Measurements from ENCODE around the gene CTSL. TPM values are rescaled to one million over a fixed set of nuclear protein-coding genes. Genes with fewer than 3 reads are reported as not detected.
A peak's percentile ranks its signal among the peaks of the same experiment; 100 is the strongest.

The CTSL gene
- 229 and 247 TPM in 2 replicates for total RNA-seq (2014; rRNA removed; shearing (Covaris generic))

DNA sequence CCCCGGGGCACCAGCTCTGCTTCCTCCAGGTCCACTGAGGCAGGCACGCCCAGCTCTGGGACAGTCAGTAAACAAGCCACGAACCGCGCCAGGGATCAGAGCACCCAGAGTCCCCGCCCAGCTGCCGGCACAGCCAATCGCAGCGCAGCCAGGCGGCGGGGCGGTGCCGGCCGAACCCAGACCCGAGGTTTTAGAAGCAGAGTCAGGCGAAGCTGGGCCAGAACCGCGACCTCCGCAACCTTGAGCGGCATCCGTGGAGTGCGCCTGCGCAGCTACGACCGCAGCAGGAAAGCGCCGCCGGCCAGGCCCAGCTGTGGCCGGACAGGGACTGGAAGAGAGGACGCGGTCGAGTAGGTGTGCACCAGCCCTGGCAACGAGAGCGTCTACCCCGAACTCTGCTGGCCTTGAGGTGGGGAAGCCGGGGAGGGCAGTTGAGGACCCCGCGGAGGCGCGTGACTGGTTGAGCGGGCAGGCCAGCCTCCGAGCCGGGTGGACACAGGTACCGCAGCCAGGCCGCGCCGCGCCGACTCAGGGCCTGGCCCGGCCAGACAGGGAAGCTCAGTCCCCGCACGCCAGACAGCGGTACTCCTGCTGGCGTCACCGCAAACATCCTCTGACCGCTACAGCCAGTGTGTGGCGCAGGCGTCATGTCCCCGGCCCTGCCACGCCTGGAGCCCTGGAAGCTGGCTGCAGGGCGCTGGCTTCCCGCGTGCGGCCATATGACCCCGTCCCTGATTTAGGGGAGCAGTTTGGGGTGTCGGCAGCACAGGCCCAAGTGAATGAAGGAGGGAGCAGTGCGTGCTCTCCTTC is at the start of gene CTSL:
Gene CTSL, plus strand, starts transcription at position 220 of the 810 bp plus-strand sequence. CDS start 1,485 bp downstream, outside the sequence.
- peak; percentile 60 for DNase-seq (ENCODE audit: low spot score)

GRCh38 chr9:87676976-87677775 is 48.7 kb upstream of the CTSL start:
- DNase-seq (ENCODE audit: low spot score), result no peak

- no peak for DNase-seq (ENCODE audit: low spot score)
Measured at GRCh38 chr9:87677776-87678587, 47.9 kb upstream of the CTSL start.

DNA sequence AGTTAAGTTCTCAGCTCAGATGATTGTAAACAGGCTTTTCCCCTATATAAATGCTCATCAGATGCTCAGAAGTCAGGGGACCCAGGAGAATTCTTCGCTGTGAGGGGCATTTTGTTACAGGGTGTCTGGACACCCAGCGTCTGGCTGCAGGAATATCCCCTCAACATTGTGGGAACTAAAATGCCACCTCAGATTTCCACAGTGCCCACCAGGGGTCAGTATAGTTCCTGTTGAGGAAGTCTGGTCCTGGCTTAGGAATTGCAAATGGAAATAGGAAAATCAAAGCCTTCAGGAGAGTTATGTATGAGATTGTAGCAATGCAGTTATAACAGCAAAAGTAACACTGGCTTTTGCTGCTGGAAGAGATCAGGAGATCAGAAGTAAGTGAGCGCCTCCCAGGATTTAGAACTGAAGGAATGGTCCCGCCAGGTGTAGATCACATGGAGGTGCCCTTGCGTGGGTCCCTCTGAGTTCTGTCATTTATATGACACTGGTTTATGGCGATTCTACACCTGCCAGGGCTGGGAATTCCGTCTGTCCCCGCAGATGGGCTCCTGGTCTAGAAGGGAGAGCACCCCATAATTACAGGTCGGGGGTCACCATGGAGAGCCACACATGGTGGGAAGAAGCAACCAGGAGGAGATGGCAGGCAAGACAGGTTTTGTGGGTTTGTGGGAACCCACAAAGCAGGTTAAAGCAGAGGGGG is 47.1 kb upstream of the CTSL start:
- peak; percentile 65 for DNase-seq (ENCODE audit: low spot score)

DNA sequence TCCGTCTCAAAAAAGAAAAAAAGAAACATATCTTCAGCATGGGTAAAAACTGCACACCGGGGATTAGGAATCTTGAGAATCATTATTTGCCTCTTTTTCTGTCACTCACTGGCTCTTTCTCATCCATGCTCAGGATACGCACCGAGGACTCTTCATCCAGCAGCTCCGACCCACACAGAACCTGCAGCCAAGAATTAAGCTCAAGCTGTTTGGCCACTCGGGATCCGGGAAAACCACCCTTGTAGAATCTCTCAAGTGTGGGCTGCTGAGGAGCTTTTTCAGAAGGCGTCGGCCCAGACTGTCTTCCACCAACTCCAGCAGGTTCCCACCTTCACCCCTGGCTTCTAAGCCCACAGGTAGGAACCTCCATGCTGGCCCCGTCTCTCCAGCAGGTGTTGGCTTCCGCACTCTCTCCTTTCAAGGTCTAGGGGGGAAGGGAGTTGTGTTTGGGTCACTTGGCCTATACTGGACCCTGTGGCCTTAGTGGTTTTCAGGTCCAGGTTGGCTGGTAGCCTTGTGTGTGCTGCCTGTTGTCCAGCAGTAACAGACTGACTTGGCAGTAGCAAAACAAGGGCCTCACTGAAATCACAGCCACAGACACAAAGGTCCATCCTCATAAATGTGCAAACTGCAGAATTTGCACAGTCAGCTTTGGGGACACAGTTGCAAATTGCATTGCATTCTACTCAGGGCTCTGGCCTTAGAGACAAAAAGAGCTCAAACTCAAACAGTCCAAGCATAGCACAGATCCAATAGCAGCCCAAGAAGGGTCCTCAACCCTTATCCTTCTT is 44.5 kb upstream of the CTSL start:
- no peak for DNase-seq (ENCODE audit: low spot score)

- no peak for DNase-seq (ENCODE audit: low spot score)
Measured at GRCh38 chr9:87682085-87682484, 43.8 kb upstream of the CTSL start.

- no peak for DNase-seq (ENCODE audit: low spot score)
Measured at GRCh38 chr9:87682618-87683017, 43.3 kb upstream of the CTSL start.

DNA sequence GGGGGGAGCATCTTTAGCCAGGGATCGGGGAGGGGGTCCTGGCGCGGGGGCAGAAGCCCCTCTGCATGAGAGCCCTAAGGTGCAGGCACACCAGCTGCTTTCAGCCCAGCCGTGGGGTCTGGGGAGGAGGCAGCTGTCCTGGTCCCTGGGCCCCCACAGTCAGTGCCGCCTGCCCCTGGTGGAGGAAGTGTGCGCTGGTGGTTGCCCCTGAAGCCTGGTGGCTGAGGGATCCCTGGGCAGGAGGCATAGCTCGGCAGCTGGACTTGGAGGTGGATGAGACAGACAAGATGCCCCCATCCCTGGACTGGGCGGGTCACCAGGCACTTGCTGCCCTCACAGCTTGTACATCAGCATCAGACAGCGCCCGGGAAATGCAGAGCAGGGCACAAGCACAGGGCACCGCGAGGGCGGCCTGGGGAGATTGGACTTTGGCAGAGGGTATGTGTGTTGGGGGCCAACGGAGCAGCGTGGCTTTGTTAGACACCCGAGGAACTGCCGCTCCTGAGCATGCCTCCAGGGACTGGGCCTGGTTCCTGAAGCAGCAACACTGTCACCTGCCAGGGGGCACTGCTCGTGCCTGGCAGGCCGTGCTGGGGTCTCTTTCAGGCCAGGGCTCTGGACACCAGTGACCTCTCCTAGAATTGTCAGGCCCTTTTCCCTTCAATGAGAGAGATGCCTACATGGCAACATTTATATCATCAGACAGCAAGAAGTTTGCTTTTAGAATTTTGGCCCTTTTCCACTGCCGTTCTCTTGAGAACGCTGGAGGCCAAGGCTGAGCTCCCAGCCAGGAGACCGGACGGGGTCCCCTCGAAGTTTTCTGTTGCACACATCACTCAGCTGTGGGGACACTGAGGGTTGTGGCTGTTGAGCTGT is 41.9 kb upstream of the CTSL start:
- DNase-seq (ENCODE audit: low spot score), result no peak

DNA sequence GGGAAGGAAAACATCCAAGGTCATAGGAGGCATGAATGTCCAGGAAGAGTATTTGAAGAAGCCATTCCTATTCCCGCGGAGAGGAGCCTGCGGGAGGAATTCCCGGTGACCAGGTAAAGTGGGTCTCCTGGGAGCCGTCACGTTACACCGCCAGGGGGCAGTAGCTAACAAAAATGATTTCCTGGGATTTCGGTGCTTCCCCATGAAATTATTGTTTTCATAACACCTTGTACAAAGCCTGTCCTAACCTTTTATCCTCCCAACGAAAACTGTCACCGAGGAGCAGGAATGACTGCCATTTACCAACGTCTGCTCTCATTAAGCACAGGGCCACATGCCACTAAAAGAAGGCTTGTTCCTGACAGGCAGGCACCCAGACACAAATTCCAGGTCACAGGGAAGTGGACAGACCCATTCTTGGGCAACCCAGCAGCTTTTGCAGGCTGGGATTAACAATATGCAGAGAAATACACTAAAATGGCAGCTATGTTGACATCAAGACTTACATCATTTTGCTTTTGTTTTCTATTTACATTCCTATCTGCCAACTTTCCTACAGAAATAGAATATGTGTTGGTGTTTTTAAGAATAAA is 41.2 kb upstream of the CTSL start:
- DNase-seq (ENCODE audit: low spot score), result no peak

GRCh38 chr9:87685441-87685840 is 40.5 kb upstream of the CTSL start:
- no peak for DNase-seq (ENCODE audit: low spot score)

GRCh38 chr9:87685871-87686519 is 39.9 kb upstream of the CTSL start:
- no peak for DNase-seq (ENCODE audit: low spot score)

GRCh38 chr9:87686520-87687090 is 39.3 kb upstream of the CTSL start:
- DNase-seq (ENCODE audit: low spot score), result no peak

DNA sequence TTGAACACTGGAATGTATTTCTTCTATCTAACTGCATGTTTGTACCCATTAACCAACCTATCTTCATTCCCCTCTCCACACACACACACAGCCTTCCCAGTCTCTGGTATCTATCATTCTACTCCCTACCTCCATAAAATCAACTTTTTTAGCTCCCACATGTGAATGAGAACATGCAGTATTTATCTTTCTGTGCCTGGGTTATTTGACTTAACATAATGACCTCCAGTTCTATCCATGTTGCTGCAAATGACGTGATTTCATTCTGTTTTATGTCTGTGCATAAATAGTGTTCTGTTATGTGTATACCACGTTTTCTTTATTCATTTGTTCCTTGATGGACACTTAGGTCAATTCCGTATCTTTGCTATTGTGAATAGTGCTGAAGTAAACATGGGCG is 38.7 kb upstream of the CTSL start:
- DNase-seq (ENCODE audit: low spot score), result no peak

DNA sequence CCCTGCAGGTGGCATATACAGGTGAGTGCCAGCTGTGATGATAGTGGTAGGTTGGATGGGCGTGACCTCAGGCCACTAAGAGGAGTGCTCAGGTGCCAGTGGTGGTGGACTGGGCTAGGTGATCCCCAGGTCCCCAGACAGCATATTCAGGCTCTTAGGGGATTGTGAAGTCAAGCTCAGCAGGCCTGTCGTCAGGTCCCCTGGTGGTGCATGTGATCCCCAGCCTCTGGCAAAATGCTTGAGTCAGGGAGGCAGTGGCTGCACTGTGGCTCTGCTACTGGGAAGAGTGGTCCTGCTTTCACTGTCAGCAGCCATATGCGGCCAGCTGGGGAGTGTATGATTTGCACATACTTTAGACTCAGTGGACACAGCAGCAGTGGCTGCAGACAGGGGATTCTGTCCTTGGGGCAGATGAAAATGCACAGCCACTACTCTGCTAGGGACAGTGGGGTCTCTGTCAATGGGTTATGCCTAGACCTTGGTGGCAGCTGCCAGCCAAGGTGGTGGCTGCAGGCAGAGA is 31.6 kb upstream of the CTSL start:
- no peak for DNase-seq (ENCODE audit: low spot score)

DNA sequence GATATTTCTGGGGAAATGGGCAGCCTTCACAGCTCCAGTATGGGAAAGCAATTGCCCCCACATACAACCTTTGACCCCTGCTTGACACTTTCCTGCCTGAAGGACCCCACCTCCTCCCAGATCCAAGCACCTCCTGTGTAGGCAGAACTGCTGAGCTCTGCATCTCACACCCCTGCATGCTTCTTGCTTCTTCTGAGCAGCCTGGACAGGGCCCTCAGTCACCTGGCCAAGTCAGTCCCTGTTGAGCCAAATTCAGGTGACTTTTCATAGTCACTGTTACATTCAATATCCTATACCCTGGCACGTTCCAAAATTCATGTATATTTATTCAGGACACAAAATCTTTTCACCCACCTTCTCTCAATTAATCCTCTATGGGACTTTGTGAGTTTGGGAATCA is 30.4 kb upstream of the CTSL start:
- DNase-seq (ENCODE audit: low spot score), result no peak

GRCh38 chr9:87696641-87697040 is 29.3 kb upstream of the CTSL start:
- DNase-seq (ENCODE audit: low spot score), result no peak

- DNase-seq (ENCODE audit: low spot score), result no peak
Measured at GRCh38 chr9:87698069-87698809, 27.7 kb upstream of the CTSL start.
